ENCODE measurements around the gene TRMT10A. TPM values are rescaled to one million over a fixed set of nuclear protein-coding genes. Genes with fewer than 3 reads are reported as not detected.

TRMT10A gene
- total and polyA plus RNA-seq, 2 of the 13 experiments (the other 11 are each of a cell fraction or from before 2014, with no cell fraction given) = 3.9 to 12.6 TPM

DNA sequence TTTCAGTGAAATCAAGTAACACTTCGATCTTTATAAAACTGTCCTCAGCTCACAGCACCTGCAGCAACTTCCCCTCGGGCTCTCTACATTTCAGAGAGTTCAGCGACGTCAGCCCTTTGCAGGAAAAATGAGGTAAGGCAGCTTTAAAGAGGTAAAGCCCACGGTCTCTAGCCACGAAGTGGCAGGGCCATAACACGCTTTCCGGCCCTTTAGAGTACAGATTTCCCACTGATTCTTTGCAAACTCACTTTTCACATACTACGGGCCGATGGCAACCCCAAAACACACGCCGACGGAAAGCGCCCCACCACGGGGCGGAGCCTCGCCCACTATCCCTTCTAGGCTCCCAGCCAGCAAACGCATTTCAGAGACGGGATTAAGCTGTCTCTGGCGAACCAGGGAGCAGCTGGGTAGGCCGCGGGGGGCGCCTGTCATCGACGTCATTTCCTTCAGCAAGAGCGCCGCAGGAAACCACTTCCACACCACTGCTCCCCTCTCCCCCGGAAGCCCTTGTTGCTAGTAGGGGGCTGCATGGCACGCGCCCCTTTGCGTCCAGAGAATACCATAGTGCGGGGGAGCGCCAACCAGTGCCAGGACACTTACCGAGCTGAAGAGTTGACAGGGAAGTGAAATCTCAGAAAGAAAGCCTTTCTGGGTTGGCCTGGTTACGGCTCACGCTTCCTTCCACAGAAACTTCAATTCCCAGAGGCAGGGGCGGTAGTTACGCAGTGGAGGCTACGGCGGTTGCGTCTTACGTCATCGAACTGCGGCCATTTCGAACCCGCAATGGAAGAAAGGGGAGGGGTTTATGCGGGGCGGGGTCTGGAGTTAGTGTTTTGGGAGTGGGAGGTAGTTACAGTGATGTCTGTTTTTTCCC is at the start of gene TRMT10A (continued):
- TF ChIP-seq NFYB (CRISPR knock-in tag; IDR thresholded peaks at IDR 0.05) (peak; percentile 75), ZNF776 (CRISPR knock-in tag; IDR thresholded peaks at IDR 0.05) (no peak), DNMT1 (CRISPR knock-in tag; IDR thresholded peaks at IDR 0.05) (no peak), ZNF761 (CRISPR knock-in tag; conservative IDR thresholded peaks at IDR 0.05) (no peak), ZNF274 (CRISPR knock-in tag; IDR thresholded peaks at IDR 0.05) (peak; percentile 59; the same call in 1 of the 2 replicates), ZBTB7B (CRISPR knock-in tag; IDR thresholded peaks at IDR 0.05) (peak; percentile 45; the same call in 1 of the 2 replicates), ZNF256 (CRISPR knock-in tag; conservative IDR thresholded peaks at IDR 0.05) (no peak), PCBP2 (optimal IDR thresholded peaks at IDR 0.05; ENCODE audit: low read depth, low read length, poor library complexity, severe bottlenecking) (no peak), ZSCAN25 (CRISPR knock-in tag; IDR thresholded peaks at IDR 0.05) (no peak), CEBPB (IDR thresholded peaks at IDR 0.05; ENCODE audit: borderline replicate concordance, low read depth, low read length) (peak; percentile 81; the same call in 1 of the 2 replicates), BCL6 (CRISPR knock-in tag; IDR thresholded peaks at IDR 0.05) (no peak; the same call in 1 of the 2 replicates), MZF1 (CRISPR knock-in tag; IDR thresholded peaks at IDR 0.05; ENCODE audit: borderline replicate concordance) (no peak), ZNF253 (CRISPR knock-in tag; IDR thresholded peaks at IDR 0.05; ENCODE audit: borderline replicate concordance) (no peak), BORCS8-MEF2B (CRISPR knock-in tag; IDR thresholded peaks at IDR 0.05) (no peak)
- TF ChIP-seq, protein P1, sequence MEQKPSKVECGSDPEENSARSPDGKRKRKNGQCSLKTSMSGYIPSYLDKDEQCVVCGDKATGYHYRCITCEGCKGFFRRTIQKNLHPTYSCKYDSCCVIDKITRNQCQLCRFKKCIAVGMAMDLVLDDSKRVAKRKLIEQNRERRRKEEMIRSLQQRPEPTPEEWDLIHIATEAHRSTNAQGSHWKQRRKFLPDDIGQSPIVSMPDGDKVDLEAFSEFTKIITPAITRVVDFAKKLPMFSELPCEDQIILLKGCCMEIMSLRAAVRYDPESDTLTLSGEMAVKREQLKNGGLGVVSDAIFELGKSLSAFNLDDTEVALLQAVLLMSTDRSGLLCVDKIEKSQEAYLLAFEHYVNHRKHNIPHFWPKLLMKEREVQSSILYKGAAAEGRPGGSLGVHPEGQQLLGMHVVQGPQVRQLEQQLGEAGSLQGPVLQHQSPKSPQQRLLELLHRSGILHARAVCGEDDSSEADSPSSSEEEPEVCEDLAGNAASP (CRISPR knock-in tag; IDR thresholded peaks at IDR 0.05; ENCODE audit: borderline replicate concordance) = no peak; the same call in 1 of the 2 replicates
- TF ChIP-seq, protein P2, sequence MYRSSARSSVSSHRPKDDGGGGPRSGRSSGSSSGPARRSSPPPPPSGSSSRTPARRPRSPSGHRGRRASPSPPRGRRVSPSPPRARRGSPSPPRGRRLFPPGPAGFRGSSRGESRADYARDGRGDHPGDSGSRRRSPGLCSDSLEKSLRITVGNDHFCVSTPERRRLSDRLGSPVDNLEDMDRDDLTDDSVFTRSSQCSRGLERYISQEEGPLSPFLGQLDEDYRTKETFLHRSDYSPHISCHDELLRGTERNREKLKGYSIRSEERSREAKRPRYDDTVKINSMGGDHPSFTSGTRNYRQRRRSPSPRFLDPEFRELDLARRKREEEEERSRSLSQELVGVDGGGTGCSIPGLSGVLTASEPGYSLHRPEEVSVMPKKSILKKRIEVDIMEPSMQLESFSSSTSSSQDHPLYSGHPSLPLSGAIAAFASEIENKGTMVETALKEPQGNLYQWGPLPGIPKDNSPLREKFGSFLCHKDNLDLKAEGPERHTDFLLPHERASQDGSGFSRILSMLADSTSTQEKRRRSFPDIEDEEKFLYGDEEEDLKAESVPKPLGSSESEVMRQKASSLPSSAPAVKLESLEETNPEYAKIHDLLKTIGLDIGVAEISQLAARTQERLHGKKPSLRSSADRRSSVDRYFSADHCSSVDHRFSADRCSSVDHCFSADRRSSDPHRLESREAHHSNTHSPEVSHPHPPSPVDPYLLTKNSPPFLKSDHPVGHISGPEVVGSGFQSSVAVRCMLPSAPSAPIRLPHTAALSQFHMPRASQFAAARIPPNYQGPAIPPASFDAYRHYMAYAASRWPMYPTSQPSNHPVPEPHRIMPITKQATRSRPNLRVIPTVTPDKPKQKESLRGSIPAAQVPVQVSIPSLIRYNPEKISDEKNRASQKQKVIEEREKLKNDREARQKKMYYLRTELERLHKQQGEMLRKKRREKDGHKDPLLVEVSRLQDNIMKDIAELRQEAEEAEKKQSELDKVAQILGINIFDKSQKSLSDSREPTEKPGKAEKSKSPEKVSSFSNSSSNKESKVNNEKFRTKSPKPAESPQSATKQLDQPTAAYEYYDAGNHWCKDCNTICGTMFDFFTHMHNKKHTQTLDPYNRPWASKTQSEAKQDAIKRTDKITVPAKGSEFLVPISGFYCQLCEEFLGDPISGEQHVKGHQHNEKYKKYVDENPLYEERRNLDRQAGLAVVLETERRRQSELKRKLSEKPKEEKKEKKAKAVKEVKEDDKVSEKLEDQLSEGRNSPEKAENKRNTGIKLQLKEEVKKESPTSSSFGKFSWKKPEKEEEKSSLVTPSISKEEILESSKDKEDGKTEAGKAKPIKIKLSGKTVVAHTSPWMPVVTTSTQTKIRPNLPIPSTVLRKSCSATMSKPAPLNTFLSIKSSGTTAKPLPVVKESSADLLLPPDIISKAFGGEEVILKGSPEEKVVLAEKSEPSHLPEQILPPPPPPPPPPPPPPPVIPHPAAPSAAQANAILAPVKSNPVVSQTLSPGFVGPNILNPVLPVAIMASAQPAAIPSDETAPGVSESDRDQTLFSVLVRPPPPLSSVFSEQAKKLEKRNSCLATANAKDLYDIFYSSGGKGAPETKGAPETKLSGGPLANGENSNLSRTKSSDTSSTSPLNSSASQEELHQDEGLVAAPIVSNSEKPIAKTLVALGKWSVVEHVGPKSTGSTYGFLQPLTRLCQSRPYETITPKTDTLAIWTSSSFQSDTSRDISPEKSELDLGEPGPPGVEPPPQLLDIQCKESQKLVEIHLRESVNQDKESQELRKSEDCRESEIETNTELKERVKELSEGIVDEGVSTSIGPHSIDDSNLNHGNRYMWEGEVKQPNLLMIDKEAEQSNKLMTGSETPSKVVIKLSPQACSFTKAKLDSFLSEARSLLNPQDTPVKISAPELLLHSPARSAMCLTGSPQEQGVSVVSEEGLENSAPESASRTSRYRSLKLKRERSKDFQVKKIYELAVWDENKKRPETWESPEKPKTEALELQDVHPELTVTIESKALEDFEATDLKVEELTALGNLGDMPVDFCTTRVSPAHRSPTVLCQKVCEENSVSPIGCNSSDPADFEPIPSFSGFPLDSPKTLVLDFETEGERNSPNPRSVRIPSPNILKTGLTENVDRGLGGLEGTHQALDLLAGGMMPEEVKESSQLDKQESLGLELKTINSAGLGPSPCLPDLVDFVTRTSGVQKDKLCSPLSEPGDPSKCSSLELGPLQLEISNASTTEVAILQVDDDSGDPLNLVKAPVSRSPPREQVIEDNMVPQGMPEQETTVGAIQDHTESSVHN (CRISPR knock-in tag; IDR thresholded peaks at IDR 0.05) = no peak
- TF ChIP-seq, protein P3, sequence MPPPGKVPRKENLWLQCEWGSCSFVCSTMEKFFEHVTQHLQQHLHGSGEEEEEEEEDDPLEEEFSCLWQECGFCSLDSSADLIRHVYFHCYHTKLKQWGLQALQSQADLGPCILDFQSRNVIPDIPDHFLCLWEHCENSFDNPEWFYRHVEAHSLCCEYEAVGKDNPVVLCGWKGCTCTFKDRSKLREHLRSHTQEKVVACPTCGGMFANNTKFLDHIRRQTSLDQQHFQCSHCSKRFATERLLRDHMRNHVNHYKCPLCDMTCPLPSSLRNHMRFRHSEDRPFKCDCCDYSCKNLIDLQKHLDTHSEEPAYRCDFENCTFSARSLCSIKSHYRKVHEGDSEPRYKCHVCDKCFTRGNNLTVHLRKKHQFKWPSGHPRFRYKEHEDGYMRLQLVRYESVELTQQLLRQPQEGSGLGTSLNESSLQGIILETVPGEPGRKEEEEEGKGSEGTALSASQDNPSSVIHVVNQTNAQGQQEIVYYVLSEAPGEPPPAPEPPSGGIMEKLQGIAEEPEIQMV (CRISPR knock-in tag; IDR thresholded peaks at IDR 0.05; ENCODE audit: low read depth) = peak; percentile 61; the same call in 1 of the 2 replicates

Data from HepG2 (cell line).